NCI-H345 treated with DMSO at 0.1 percent for 48 hours (cell line): ENCODE results near the gene KNTC1.
"Not testable (repeated sequence)": the region's sequence is repeated elsewhere in the genome, so short reads cannot be mapped to it uniquely, and the experiment has no call there.

ENCODE experiments used
- DNase-seq: peaks from one replicate; lab custom pipeline; 2025; ENCODE audit not compliant: unreplicated experiment; lab: John Stamatoyannopoulos, UW

The KNTC1 gene

DNA sequence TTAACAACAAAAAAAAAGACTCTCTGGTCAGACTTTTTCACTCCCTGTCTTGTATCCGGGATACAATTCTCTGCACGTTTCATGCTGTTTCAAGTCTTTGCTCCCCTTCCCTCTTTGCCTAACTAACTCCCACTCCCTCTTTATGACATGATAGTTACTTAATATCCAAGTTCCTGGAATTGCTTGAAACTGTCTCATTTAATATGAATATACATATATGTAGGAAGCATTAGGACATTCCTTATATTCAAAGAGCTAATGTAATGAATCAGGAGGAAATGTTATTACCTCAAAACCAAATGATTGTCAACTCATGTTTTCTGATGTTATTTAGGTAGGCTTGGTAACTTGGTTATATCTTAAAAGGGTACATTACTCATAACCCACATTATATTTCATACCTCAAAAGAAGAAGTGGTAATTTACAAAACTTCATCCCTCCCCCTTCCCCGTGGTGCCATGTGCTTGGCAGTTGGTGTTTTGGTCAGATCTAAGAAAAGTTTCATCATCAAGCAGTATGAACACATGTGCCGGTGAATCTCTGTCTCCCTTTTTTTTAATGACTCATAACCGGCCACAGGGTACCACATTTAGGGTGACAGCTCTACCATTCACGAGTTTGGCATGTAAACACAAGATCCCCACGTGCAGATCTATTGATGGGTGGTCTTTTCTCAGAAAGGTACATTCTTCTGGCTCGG lies 119.6 kb downstream of the KNTC1 start:
- no peak for DNase-seq

DNA sequence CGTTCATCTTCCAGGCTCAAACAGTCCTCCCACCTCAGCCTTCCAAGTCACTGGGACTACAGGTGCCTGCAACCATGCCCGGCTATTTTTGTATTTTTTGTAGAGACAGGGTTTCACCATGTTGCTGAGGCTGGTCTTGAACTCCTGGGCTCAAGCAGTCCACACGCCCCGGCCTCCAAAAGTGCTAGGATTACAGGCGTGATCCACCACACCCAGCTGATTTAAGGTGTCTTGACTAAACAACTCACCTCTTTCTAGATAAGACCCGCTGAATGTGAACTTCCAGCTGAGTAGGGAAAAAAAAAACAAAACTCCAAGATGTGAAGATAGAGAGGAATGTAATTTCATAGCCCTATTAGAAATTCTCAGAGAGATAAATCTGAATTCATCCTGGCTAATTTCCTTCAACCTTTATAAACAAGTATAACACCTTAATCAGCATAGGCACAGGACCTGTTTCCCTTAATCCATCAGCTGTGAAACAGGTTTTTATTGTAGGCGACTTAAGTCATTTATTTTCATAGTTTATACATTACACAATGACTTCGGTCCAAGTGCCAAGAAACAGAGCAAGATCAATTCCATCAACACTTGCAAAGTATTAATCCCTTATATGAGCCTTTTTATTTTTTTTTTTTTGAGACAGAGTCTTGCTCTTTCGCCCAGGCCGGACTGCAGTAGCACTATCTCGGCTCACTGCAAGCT lies 124.6 kb downstream of the KNTC1 start:
- no peak for DNase-seq

DNA sequence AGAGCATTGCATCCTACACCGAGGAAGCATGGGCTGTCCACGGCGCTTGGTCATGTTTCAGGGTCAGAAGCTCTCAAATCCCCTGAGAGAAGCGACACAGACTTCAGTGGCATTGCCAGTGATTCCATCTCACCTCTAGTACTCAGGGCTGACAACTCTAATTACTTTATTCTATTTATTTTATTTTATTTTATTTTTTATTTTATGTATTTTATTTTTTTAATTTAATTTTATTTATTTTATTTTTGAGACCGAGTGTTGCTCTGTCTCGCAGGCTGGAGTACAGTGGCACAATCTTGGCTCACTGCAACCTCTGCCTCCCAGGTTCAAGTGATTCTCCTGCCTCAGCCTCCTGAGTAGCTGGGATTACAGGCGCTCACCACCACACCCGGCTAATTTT lies 126.2 kb downstream of the KNTC1 start:
- DNase-seq = not testable (repeated sequence)

DNA sequence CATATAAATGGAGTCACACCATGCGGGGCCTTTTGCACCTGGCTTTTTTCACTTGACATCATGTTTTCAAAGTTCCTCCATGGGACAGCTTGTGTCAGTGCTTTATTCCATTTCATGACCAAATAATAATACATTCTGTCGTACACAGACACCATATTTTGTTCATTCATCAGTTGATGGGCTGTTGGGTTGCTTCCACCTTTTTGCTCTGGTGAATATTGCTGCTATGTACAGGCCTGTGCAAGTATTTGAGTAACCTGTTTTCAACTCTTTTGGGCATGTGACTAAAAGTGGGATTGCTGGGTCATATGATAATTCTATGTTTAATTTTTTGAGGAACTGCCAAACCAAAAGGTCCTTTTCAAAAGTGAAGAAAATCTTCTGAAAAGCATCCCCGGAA lies 129.2 kb downstream of the KNTC1 start:
- no peak for DNase-seq

DNA sequence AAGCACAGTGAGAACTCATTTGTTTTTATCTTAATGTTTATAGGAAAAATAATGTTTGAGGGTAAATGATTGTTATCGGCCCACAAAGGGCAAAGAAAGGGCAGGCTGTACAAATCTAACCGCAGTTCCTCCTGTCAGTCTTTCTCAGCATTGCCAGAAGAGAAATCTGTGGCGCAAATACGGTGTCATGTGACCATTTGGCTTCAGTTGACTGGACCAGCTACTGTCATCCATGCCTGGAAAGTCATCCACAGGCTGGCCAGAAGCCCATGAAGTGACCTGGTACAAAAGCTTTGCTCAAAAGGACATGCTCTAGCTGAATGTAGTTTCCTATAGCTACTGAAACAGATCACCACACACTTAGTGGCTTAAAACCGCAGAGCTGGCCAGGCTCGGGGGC lies 132.5 kb downstream of the KNTC1 start:
- no peak for DNase-seq

DNA sequence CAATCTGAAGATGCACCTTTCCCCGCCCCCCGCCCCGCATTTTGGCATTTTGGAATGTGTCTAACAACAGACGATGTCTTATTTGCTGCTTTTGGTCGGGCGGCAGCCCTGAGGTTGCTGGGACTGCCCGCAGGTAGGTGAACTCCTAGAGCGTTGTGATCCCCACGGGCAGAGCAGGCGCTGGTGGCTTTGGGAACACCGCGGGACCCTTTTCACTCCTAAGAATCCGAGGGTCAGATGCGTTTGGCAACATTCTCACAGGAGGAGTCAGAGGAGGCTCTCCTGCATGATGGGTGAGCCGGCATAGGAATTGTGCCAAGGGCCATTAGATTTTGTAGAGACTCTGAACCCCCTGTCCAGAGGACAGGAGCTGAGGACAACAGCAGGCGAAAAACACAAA lies 134.2 kb downstream of the KNTC1 start:
- no peak for DNase-seq

DNA sequence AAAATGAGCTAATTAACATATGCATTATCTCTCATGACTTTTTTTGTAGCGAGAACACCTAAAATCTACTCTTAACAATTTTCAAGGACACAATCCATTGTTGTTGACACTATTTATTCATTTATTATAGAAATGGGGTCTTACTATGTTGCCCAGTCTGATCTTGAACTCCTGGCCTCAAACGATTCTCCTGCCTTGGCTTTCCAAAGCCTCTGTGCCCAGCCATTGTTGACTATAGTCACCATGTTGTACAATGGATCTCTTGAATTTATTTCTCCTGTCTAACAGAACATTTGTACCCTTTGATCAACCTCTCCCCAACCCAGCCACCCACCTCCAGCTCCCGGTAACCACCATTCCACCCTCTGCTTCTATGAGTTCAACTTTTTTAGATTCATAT lies 134.9 kb downstream of the KNTC1 start:
- no peak for DNase-seq

DNA sequence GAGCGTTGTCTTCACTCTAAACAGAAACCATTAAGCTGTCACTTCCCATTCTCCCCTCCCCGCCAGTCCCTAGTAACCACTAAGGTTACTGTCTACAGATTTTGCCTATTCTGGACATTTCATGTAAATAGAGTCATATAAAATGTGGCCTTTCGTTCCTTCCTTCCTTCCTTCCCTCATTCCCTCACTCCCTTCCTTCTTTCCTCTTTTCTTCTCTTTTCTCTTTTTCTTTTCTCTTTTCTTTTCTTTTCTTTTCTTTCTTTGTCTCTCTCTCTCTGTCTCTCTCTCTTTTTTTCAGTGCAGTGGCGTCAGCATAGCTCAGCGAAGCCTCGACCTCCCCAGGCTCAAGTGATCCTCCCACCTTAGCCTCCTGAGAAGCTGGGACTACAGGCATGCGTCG lies 138.3 kb downstream of the KNTC1 start:
- DNase-seq = no peak

DNA sequence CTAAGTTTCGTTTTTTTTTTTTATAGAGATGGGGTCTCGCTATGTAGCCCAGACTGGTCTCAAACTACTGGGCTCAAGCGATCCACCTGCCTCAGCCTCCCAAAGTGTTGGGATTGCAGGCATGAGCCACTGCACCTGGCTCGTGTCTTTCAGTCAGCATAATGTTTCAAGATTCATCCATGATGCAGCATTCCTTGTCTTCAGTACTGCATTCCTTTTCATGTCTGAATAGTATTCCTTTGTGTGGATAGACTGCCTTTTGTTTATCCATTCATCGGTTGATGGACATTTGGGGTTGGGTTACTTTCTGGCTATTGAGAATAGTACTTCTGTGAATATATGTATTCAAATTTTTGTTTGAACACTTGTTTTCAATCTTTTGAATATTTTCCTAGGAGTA lies 138.7 kb downstream of the KNTC1 start:
- no peak for DNase-seq

DNA sequence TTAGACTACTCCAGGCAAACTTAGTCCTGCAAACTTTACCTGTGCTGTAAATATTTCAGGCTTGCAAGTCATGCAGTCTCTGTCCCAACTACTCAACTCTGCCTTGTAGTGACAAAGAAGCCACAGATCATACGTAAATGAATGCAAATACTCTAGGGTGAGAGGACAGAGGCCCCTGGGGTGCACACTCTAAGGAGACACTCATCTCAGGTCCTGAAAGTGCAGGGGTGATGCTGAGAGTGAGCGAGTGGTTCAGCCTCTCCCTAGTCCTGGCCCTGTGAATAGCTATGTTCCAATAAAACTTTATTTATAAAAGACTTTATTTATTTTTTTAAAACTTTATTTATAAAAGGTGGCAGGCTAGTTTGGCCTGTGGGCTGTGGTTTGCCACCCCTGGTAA lies 141.2 kb downstream of the KNTC1 start:
- DNase-seq = no peak

DNA sequence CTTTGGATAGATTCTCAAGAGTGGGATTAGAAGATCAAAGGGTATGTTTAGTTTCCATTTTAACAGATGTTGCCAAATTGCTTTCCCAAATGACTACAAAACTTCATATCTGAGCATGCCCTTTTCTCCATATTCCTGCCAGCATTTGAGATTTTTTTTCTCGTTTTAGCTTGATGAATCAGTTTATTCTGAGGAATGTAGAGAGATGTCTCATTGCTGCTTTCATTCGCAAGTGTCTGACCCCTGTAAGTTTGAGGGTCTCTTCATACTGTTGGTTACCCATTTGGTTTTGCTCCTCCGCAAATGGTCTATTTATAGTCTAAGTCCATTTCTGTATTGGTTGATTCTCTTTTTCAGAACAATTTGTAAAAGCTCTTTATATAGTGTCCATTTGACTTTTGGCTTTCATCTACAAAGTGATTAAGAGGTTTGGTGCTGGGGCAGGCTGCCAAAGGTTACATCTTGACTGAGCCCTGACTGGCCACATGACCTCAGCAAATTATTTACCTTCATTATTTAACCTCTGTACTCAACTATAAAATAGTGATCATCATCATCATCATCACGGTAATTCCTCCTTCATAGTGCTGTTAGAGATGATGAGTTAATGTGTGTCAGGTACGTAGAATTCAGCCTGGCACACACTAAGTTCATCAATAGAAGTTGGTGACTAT lies 142.5 kb downstream of the KNTC1 start:
- DNase-seq = no peak

DNA sequence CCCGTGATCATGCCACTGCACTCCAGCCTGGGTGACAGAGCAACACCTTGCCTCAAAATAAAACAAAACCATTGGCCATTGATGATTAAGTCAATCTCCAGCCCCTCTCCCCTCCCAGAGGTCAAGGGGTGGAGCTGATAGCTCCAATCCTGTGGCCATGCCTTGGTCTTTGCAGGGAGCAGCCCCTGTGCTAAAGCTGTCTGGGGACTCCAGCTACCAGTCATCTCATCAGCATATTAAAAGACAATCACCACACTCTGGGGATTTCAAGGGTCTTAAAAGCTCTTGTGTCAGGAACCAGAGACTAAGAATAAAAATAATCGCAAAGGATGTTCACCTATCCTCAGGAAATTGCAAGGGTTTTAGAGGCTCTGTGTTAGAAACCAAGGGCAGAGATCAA lies 145.5 kb downstream of the KNTC1 start:
- no peak for DNase-seq
